Measurements from ENCODE around the gene KNTC1.

DNA sequence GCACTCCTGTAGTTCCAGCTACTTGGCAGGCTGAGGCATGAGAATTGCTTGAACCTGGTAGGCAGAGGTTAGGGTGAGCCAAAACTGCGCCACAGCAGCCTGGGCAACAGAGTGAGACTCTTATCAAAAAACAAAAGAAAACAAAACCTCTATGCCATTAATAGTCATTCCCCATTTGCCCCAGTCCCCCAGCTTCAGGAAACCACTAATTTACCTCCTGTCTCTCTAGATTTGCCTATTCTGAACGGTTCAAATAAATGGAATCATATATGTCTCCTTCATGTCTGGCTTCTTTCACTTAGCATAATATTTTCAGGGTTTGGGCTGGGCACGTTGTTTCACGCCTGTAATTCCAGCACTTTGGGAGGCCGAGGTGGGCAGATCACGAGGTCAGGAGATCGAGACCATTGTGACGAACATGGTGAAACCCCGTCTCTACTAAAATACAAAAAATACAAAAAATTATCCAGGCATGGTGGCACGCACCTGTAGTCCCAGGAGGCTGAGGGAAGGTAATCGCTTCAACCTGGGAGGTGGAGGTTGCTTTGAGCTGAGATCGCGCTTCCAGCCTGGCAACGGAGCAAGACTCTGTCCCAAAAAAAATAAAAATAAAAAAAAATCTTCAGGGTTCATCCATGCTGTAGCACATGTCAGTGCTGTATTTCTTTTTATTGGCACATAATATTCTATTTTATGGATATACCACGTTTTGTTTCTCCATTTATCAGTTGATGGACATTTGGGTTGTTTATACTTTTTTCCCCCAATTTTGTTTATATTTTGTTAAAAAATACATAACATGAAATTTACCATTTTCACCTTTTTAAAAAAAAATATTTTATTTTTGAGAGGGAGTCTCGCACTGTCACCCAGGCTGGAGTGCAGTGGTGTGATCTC lies 31.9 kb downstream of the KNTC1 start:
- no peak for TF ChIP-seq POLR2AphosphoS5 (IDR thresholded peaks at IDR 0.05)
- TF ChIP-seq, protein P1, sequence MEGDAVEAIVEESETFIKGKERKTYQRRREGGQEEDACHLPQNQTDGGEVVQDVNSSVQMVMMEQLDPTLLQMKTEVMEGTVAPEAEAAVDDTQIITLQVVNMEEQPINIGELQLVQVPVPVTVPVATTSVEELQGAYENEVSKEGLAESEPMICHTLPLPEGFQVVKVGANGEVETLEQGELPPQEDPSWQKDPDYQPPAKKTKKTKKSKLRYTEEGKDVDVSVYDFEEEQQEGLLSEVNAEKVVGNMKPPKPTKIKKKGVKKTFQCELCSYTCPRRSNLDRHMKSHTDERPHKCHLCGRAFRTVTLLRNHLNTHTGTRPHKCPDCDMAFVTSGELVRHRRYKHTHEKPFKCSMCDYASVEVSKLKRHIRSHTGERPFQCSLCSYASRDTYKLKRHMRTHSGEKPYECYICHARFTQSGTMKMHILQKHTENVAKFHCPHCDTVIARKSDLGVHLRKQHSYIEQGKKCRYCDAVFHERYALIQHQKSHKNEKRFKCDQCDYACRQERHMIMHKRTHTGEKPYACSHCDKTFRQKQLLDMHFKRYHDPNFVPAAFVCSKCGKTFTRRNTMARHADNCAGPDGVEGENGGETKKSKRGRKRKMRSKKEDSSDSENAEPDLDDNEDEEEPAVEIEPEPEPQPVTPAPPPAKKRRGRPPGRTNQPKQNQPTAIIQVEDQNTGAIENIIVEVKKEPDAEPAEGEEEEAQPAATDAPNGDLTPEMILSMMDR (IDR thresholded peaks at IDR 0.05) = no peak
